IMR-90 (cell line): ENCODE measurements around the gene FMN1. TPM values are rescaled to one million over a fixed set of nuclear protein-coding genes. Genes with fewer than 3 reads are reported as not detected.

Experiments
- ATAC-seq: fragments of 200-7000 bp; cut with Tn5 transposase; 2 replicates; pipeline ENCODE4 v1.9.1; 2020; ENCODE audit warnings: low read depth, mild to moderate bottlenecking, moderate library complexity
- BruUV-seq: library from RNA; stranded (reverse); fragments of 400-500 nt; replicated peaks from 2 replicates; lab custom pipeline; 2021; lab: Mats Ljungman, UMichigan
- CTCF ChIA-PET: fragments of 300-600 bp; formaldehyde crosslinking; extraction: SDS; loops from one replicate; lab custom pipeline; 2021; ENCODE audit warnings: antibody characterized with exemption; lab: Yijun Ruan, JAX
- POLR2A ChIA-PET: fragments of 300-600 bp; sonication (Branson Sonifier 250); formaldehyde crosslinking; loops from one replicate; lab custom pipeline; 2022; ENCODE audit warnings: antibody characterized with exemption; ENCODE audit not compliant: unreplicated experiment; lab: Charles Lee
- DNase-seq: peaks from one replicate; pipeline ENCODE4 v3.0.0; 2013
- H2AFZ ChIP-seq: replicated peaks from 2 replicates; pipeline ENCODE3; 2013; ENCODE audit warnings: low read length, mild to moderate bottlenecking; ENCODE audit not compliant: poor library complexity
- H2AK5ac ChIP-seq: 2 replicates; pipeline ENCODE4 v1.6.1; 2013; ENCODE audit warnings: low read depth, low read length, inconsistent platforms
- H2AK9ac ChIP-seq: replicated peaks from 2 replicates; pipeline ENCODE3; 2013; ENCODE audit warnings: mild to moderate bottlenecking, low read depth, low read length, moderate library complexity; ENCODE audit not compliant: poor library complexity
- H2BK120ac ChIP-seq: 2 replicates; pipeline ENCODE4 v1.6.1; 2013; ENCODE audit warnings: low read depth, low read length, inconsistent platforms
- H2BK15ac ChIP-seq: 3 replicates; pipeline ENCODE4 v1.6.1; 2013; ENCODE audit warnings: low read depth, low read length, inconsistent platforms
- H2BK20ac ChIP-seq: 2 replicates; pipeline ENCODE4 v1.6.1; 2013; ENCODE audit warnings: low read depth, mild to moderate bottlenecking, inconsistent platforms, low read length, moderate library complexity
- H2BK5ac ChIP-seq: 2 replicates; pipeline ENCODE4 v1.6.1; 2013; ENCODE audit warnings: mild to moderate bottlenecking, low read depth, low read length, inconsistent platforms; ENCODE audit not compliant: poor library complexity, severe bottlenecking
- H3K14ac ChIP-seq: replicated peaks from 2 replicates; pipeline ENCODE4 v1.6.1; 2013; ENCODE audit warnings: low read depth, low read length, inconsistent platforms
- H3K18ac ChIP-seq: 2 replicates; pipeline ENCODE4 v1.6.1; 2013; ENCODE audit warnings: low read depth, low read length, control low read depth
- H3K23ac ChIP-seq: 2 replicates; pipeline ENCODE4 v1.6.1; 2013; ENCODE audit warnings: low read depth, low read length, inconsistent platforms
- H3K27ac ChIP-seq: 2 replicates; pipeline ENCODE4 v1.5.1; 2013; ENCODE audit warnings: mild to moderate bottlenecking, control low read depth, low read length; ENCODE audit not compliant: insufficient read depth
- H3K27me3 ChIP-seq: 2 replicates; pipeline ENCODE4 v1.6.1; 2013; ENCODE audit warnings: low read length; ENCODE audit not compliant: control insufficient read depth, insufficient read depth
- H3K36me3 ChIP-seq: 2 replicates; pipeline ENCODE4 v1.6.1; 2013; ENCODE audit warnings: low read length, mixed read lengths; ENCODE audit not compliant: control insufficient read depth, insufficient read depth
- H3K4ac ChIP-seq: 2 replicates; pipeline ENCODE4 v1.6.1; 2013; ENCODE audit warnings: low read depth, low read length, inconsistent platforms
- H3K4me1 ChIP-seq: 2 replicates; pipeline ENCODE4 v1.6.1; 2013; ENCODE audit warnings: low read length, mixed read lengths; ENCODE audit not compliant: control insufficient read depth, insufficient read depth
- H3K4me2 ChIP-seq: 2 replicates; pipeline ENCODE4 v1.6.1; 2013; ENCODE audit warnings: low read depth, mild to moderate bottlenecking, control low read depth, low read length, moderate library complexity
- H3K4me3 ChIP-seq: 2 replicates; pipeline ENCODE4 v1.5.1; 2013; ENCODE audit warnings: low read depth, mild to moderate bottlenecking, control low read depth, low read length, moderate library complexity; ENCODE audit not compliant: insufficient read depth
- H3K56ac ChIP-seq: 2 replicates; pipeline ENCODE4 v1.6.1; 2013; ENCODE audit warnings: low read length, inconsistent platforms; ENCODE audit not compliant: insufficient read depth; ENCODE audit errors: extremely low read depth
- H3K79me1 ChIP-seq, 2 experiments: 2 replicates each; pipeline ENCODE4 v1.6.1; 2013; ENCODE audit warnings: low read length in 2 of 2, inconsistent platforms in 1 of 2, low read depth in 1 of 2
- H3K9ac ChIP-seq: 2 replicates; pipeline ENCODE4 v1.6.1; 2013; ENCODE audit warnings: low read depth, low read length, control low read depth
- H3K9me1 ChIP-seq: 2 replicates; pipeline ENCODE4 v1.6.1; 2013; ENCODE audit warnings: low read length, inconsistent platforms; ENCODE audit not compliant: insufficient read depth
- H3K9me3 ChIP-seq: 2 replicates; pipeline ENCODE4 v1.6.1; 2013; ENCODE audit warnings: low read length; ENCODE audit not compliant: control insufficient read depth, insufficient read depth
- H4K20me1 ChIP-seq: 2 replicates; pipeline ENCODE4 v1.6.1; 2013; ENCODE audit warnings: low read length, inconsistent platforms; ENCODE audit not compliant: insufficient read depth
- H4K5ac ChIP-seq: 2 replicates; pipeline ENCODE4 v1.6.1; 2013; ENCODE audit warnings: mild to moderate bottlenecking, low read depth, low read length, control low read depth
- H4K8ac ChIP-seq, 2 experiments: 2 replicates each; pipeline ENCODE4 v1.6.1; 2013; ENCODE audit warnings: low read depth in 2 of 2, low read length in 2 of 2, control low read depth in 1 of 2, inconsistent platforms in 1 of 2
- H4K91ac ChIP-seq: 2 replicates; pipeline ENCODE4 v1.6.1; 2013; ENCODE audit warnings: low read depth, low read length, inconsistent platforms; ENCODE audit not compliant: insufficient read depth
- BHLHE40 ChIP-seq: fragments of 150-350 bp; IDR thresholded peaks from 2 replicates; pipeline ENCODE4 v1.6.1; 2016; ENCODE audit warnings: mild to moderate bottlenecking, low read depth, low read length
- CEBPB ChIP-seq: IDR thresholded peaks from 2 replicates; pipeline ENCODE4 v1.6.1; 2012; ENCODE audit warnings: low read depth, low read length, improper control_type of control experiment
- CHD1 ChIP-seq: IDR thresholded peaks from 2 replicates; pipeline ENCODE4 v1.6.1; 2012; ENCODE audit warnings: low read depth, low read length, improper control_type of control experiment
- ELK1 ChIP-seq: fragments of 150-350 bp; IDR thresholded peaks from 2 replicates; pipeline ENCODE4 v1.6.1; 2016; ENCODE audit warnings: low read depth, mild to moderate bottlenecking, low read length, moderate library complexity, borderline replicate concordance
- MAFK ChIP-seq: IDR thresholded peaks from 2 replicates; pipeline ENCODE4 v1.6.1; 2012; ENCODE audit warnings: low read depth, low read length, improper control_type of control experiment
- MAZ ChIP-seq: IDR thresholded peaks from 2 replicates; pipeline ENCODE4 v1.6.1; 2012; ENCODE audit warnings: low read depth, mild to moderate bottlenecking, low read length, improper control_type of control experiment, moderate library complexity, borderline replicate concordance
- MXI1 ChIP-seq: IDR thresholded peaks from 2 replicates; pipeline ENCODE4 v1.6.1; 2012; ENCODE audit warnings: low read depth, mild to moderate bottlenecking, low read length, moderate library complexity, borderline replicate concordance
- NFE2L2 ChIP-seq: fragments of 150-350 bp; IDR thresholded peaks from 2 replicates; pipeline ENCODE4 v1.6.1; 2016; ENCODE audit warnings: low read depth, mild to moderate bottlenecking, low read length
- POLR2A ChIP-seq: IDR thresholded peaks from 2 replicates; pipeline ENCODE4 v1.6.1; 2012; ENCODE audit warnings: mild to moderate bottlenecking, low read depth, low read length
- RAD21 ChIP-seq: IDR thresholded peaks from 2 replicates; pipeline ENCODE4 v1.6.1; 2012; ENCODE audit warnings: low read length, improper control_type of control experiment
- RCOR1 ChIP-seq: IDR thresholded peaks from 2 replicates; pipeline ENCODE4 v1.6.1; 2012; ENCODE audit warnings: mild to moderate bottlenecking, low read length, improper control_type of control experiment; ENCODE audit not compliant: insufficient replicate concordance
- RFX5 ChIP-seq: IDR thresholded peaks from 2 replicates; pipeline ENCODE4 v1.8.0; 2012; ENCODE audit warnings: low read depth, mild to moderate bottlenecking, low read length, moderate library complexity
- SMC3 ChIP-seq: fragments of 150-350 bp; IDR thresholded peaks from 2 replicates; pipeline ENCODE4 v1.6.1; 2016; ENCODE audit warnings: low read depth, mild to moderate bottlenecking, antibody characterized with exemption, low read length, moderate library complexity
- WGBS, 2 experiments: methylation state at CpG; one replicate each; pipeline versions ENCODE4 v1.1.5 to v1.1.7; 2013; ENCODE audit warnings: missing lambda C conversion rate in 2 of 2; ENCODE audit not compliant: insufficient read length in 1 of 2; ENCODE audit errors: extremely low coverage in 2 of 2; 5-methylcytosine and 5-hydroxymethylcytosine counted together
- dilution Hi-C: fragments of 300-500 bp; cut with HindIII; formaldehyde crosslinking; loops from one replicate; pipeline ENCODE4 v1.14.3; 2018; ENCODE audit warnings: low sequenced_read_pairs; ENCODE audit not compliant: unreplicated experiment
- in situ Hi-C: fragments of 300-500 bp; cut with MboI; formaldehyde crosslinking; loops from 3 replicates; pipeline ENCODE4 v1.14.3; 2019; ENCODE audit warnings: low sequenced_read_pairs, inconsistent platforms, mixed read lengths
- intact Hi-C: fragments of 100-400 bp; cut with micrococcal nuclease; formaldehyde crosslinking; loops from 2 replicates; pipeline ENCODE4 v1.10.0; 2022
- polyA plus RNA-seq, 3 experiments: library from polyadenylated mRNA; depleted of rRNA; stranded (reverse); fragments of >200 nt; gene quantifications; 2 replicates each; pipeline ENCODE4 v1.2.3, GENCODE V29; 2012; ENCODE audit warnings: low replicate concordance in 1 of 3
- total RNA-seq: library from RNA; depleted of rRNA; stranded (reverse); fragments of >200 nt; gene quantifications from 2 replicates; pipeline ENCODE4 v1.2.3, GENCODE V29; 2012

FMN1 gene
- total and polyA plus RNA-seq, 2 of the 4 experiments (the other 2 are of a cell fraction), result 7.3 to 17.6 TPM

GRCh38 chr15:33045066-33045810 is 149.3 kb downstream of the FMN1 start:
- ATAC-seq (no peak), DNase-seq (peak; percentile 37)
- H3K27ac ChIP-seq, result no peak overlapping the region
- TF ChIP-seq RFX5 (no peak), MAFK (no peak), CEBPB (no peak), MXI1 (no peak), BHLHE40 (no peak), RCOR1 (no peak), POLR2A (no peak), NFE2L2 (no peak), MAZ (no peak), CHD1 (no peak), SMC3 (no peak), RAD21 (no peak), ELK1 (no peak)
- H3K14ac ChIP-seq, result no peak overlapping the region
- 80% methylated on average over 4 of the region's 8 CpGs; no CpG with 5 or more reads in 1 of the 2 experiments for WGBS, 2 experiments
- 0 out of 2 replicates have a peak, but pooled peaks cover 10% of the 10 kb centered on the region for H3K9me1 ChIP-seq
- H3K79me1 ChIP-seq, result peaks cover 22 to 68% of the 10 kb centered on the region in 2 experiments
- POLR2A ChIA-PET, result interaction anchor here (0.6 kb wide), 1 partner anchor 53 kb away, joined by 3 read pairs; no protein-coding TSS in a partner anchor
- peaks cover 5% of the 10 kb centered on the region; the same call in 1 of the 2 replicates for H3K4me1 ChIP-seq
- no peak overlapping the region for H4K8ac ChIP-seq
- no peak overlapping the region for H4K91ac ChIP-seq
- H2BK20ac ChIP-seq, result no peak overlapping the region
- no peak overlapping the region for H3K4ac ChIP-seq
- dilution Hi-C loops, result no loop called here
- peak overlapping the region; percentile 58 for H2AK9ac ChIP-seq
- no peak overlapping the region for H2BK15ac ChIP-seq
- in situ Hi-C loops, result no loop called here
- peaks cover 6% of the 10 kb centered on the region; the same call in 1 of the 2 replicates for H3K9me3 ChIP-seq
- no TSS peak for BruUV-seq
- H4K20me1 ChIP-seq, result peaks cover 49% of the 10 kb centered on the region; the same call in 1 of the 2 replicates
- H2BK120ac ChIP-seq, result no peak overlapping the region
- H4K5ac ChIP-seq, result no peak overlapping the region
- intact Hi-C loops, result no loop called here
- H3K36me3 ChIP-seq, result peaks cover 10% of the 10 kb centered on the region; the same call in 1 of the 2 replicates
- no peaks in the 10 kb centered on the region for H3K27me3 ChIP-seq
- no peak overlapping the region for H3K4me3 ChIP-seq
- no peak overlapping the region for H3K23ac ChIP-seq
- H3K18ac ChIP-seq, result no peak overlapping the region
- CTCF ChIA-PET, result interaction anchor here (0.9 kb wide), 1 partner anchor 10 kb away, joined by 4 read pairs; no protein-coding TSS in a partner anchor
- H3K56ac ChIP-seq, result no peak overlapping the region
- no peak overlapping the region; the same call in 1 of the 2 replicates for H3K4me2 ChIP-seq
- no peak overlapping the region for H2AFZ ChIP-seq
- peak overlapping the region; percentile 26 for H2BK5ac ChIP-seq
- H3K9ac ChIP-seq, result no peak overlapping the region
- H2AK5ac ChIP-seq, result no peak overlapping the region
